ENCODE measurements around the gene LY6G6D.

Gene LY6G6D

DNA sequence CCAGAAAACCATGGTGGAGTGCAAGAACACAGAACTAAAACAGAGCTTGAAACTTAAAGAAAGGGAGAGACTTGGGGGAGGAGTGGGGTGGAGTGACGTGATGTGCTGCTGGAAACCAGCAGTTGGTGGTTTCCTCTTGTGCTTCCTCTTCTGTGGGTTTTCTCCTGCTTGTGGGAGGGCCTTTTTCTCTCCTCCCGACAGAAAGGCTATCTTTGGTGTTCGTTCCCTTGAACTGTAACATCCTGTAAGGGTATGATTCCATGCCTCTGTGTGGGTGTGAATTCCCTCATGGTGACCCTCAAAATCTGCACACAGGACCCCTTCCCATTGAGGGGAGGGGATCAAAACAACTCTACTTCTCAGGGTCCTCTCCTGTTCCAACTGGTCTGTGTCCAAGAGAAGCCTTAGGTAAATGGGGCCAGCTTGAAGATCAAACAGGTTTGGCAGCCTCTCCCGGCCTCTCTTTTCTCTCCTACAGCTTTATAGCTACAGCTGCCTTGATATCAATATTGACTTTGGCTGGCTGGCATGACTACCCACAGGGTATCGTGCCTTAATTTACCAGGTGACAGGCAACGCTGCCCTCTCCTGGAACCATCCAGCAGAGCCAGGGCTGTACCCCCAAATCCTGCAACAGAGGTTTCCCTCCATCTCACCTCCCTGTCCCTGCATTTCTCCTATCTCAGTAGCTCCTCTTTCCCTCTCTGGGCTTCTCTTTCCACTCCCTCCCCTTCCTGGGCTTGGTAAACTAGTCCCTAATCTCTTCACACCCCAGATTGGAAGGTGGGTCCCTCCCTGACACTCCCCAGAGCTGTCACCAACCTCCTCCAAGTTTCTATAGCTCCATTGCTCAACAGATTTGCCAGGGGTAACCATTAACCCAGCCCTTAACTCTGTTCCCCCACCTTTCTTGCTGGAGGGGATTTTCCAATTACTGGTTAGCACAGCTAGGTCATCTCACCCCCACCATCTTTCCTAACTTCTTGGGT, 23.1 kb downstream of the LY6G6D start:
- Histone ChIP-seq H3K27ac (ENCODE audit: low read depth, low read length, severe bottlenecking) (peak overlapping the region; percentile 98), H3K4me1 (ENCODE audit: control insufficient read depth, insufficient read depth, low read length, poor library complexity, severe bottlenecking) (peaks cover 39% of the 10 kb centered on the region), H3K4me3 (ENCODE audit: extremely low read depth, insufficient read depth, low read length, poor library complexity, severe bottlenecking) (peak overlapping the region; percentile 98), H3K36me3 (ENCODE audit: control insufficient read depth, insufficient read depth, low read length) (peaks cover 38% of the 10 kb centered on the region), H3K9me3 (ENCODE audit: control insufficient read depth, low read length) (no peaks in the 10 kb centered on the region)
- WGBS, 2 experiments (ENCODE audit: insufficient coverage in 2 of 2): 49 to 57% methylated on average over 4 of the region's 6 CpGs

DNA sequence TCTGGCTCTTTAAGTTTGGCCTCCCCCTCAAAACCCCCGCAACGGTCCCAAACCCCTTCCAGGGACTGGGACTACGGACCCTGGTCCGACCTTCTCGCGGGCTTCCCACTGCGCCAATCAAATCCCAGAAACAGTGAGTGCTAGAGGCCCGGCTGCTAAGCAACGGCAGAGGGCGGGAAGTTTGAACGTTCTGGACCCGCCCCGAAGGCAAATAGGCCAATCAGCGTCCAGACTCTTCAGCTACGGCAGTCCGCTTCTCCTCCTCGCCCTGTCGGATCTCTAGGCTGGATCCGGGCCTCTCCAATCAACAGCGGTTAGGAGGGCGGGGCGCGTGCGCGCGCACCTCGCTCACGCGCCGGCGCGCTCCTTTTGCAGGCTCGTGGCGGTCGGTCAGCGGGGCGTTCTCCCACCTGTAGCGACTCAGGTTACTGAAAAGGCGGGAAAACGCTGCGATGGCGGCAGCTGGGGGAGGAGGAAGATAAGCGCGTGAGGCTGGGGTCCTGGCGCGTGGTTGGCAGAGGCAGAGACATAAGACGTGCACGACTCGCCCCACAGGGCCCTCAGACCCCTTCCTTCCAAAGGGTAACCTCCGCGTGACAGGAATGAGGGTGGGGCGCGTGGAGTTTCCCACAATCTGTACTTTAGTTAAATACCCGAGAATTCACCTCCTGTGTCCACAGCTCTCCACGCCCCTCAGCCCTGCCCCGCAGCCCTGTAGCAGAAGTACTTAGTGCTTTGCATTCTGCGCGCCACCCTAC, 24.7 kb downstream of the LY6G6D start, which contains the start of gene MSH5:
MSH5 (plus strand) TSS at position 367 of the 758 bp plus-strand sequence. CDS start 462 bp downstream, outside the sequence.
- H3K4me3 ChIP-seq (ENCODE audit: extremely low read depth, insufficient read depth, low read length, poor library complexity, severe bottlenecking): peak within 1 kb of the TSS; percentile 72
- H3K4me1 ChIP-seq (ENCODE audit: control insufficient read depth, insufficient read depth, low read length, poor library complexity, severe bottlenecking): peaks cover 33% of the 10 kb centered on the region
- WGBS, 2 experiments (ENCODE audit: insufficient coverage in 2 of 2): 3 to 6% methylated on average over 33 to 46 of the region's 58 CpGs

DNA sequence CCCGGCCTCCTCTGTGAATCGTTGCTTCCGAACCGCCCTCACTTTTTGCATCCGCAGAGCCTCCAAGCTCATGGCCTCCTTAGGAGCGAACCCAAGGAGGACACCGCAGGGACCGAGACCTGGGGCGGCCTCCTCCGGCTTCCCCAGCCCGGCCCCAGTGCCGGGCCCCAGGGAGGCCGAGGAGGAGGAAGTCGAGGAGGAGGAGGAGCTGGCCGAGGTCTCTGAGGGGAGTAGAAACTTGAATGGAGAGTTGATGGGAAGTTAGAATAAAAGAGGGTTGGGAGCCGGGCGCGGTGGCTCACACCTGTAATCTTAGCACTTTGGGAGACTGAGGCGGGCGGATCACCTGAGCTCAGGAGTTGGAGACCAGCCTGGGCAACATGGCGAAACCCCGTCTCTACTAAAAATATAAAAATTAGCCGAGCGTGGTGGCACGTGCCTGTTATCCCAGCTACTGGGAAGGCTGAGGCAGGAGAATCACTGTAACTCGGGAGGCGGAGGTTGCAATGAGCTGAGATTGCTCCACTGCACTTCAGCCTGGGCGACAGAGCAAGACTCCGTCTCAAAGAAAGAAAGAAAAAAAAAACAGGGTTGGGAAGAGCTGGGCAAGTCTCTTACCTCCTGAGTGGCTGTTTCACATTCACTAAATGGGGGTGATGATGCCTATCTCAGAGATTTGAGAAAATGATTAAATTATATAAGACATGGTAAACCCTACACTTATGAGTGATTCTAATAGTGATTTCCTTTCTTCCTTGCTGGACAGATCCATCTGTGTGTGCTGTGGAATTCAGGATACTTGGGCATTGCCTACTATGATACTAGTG, 25.5 kb downstream of the LY6G6D start:
- WGBS, 2 experiments (ENCODE audit: insufficient coverage in 2 of 2): 45 to 50% methylated on average over 28 of the region's 29 CpGs

More for the DNA sequence above, 24.7 kb downstream of the LY6G6D start, which contains the start of gene MSH5:
- Histone ChIP-seq H3K36me3 (ENCODE audit: control insufficient read depth, insufficient read depth, low read length) (peaks cover 36% of the 10 kb centered on the region), H3K27ac (ENCODE audit: low read depth, low read length, severe bottlenecking) (peak within 1 kb of the TSS; percentile 82), H3K9me3 (ENCODE audit: control insufficient read depth, low read length) (no peaks in the 10 kb centered on the region)

DNA sequence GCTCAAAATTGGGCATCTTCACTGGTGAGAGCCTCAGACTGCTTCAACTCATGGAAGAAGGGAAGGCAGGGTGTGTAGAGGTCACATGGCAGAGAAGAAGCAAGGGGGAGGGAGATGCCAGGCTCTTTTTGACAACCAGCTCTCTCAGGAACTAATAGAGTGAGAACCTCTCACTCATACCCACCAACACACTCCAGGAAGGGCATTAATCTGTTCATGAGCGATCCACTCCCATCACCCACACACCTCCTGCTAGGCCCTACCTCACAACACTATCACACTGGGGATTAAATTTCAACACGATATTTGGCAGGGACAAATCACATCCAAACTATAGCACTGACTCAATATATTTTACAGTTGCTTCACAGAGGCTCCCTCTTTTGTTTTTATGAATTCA, 26.7 kb downstream of the LY6G6D start:
- Histone ChIP-seq H3K36me3 (ENCODE audit: control insufficient read depth, insufficient read depth, low read length) (peaks cover 36% of the 10 kb centered on the region), H3K27ac (ENCODE audit: low read depth, low read length, severe bottlenecking) (no peak overlapping the region), H3K4me1 (ENCODE audit: control insufficient read depth, insufficient read depth, low read length, poor library complexity, severe bottlenecking) (peaks cover 32% of the 10 kb centered on the region), H3K9me3 (ENCODE audit: control insufficient read depth, low read length) (no peaks in the 10 kb centered on the region), H3K4me3 (ENCODE audit: extremely low read depth, insufficient read depth, low read length, poor library complexity, severe bottlenecking) (no peak overlapping the region)
- WGBS, 2 experiments (ENCODE audit: insufficient coverage in 2 of 2): 93% methylated on average over 2 of the region's 2 CpGs; no CpG with 5 or more reads in 1 of the 2 experiments

More for the DNA sequence above, 25.5 kb downstream of the LY6G6D start:
- no peaks in the 10 kb centered on the region for H3K9me3 ChIP-seq (ENCODE audit: control insufficient read depth, low read length)
- peaks cover 36% of the 10 kb centered on the region for H3K36me3 ChIP-seq (ENCODE audit: control insufficient read depth, insufficient read depth, low read length)
- H3K27ac ChIP-seq (ENCODE audit: low read depth, low read length, severe bottlenecking): peak overlapping the region; percentile 67
- peak overlapping the region; percentile 72 for H3K4me3 ChIP-seq (ENCODE audit: extremely low read depth, insufficient read depth, low read length, poor library complexity, severe bottlenecking)
- peaks cover 33% of the 10 kb centered on the region for H3K4me1 ChIP-seq (ENCODE audit: control insufficient read depth, insufficient read depth, low read length, poor library complexity, severe bottlenecking)

DNA sequence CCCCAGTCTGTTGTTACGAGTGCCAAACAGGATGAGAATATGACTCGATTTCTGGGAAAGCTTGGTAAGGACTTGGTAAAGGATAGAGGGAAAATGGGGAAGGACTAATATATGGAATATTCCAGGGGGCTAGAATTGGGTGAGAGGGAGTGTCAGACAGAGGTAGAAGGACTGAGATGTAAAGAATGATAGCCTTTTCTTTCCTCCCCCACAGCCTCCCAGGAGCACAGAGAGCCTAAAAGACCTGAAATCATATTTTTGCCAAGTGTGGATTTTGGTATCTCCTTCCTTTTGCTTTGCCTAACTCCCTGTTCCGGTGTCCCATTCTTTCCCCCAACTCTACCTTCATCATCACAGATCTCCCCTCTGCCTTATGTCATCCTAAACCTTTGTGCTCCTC, 27.7 kb downstream of the LY6G6D start:
- Histone ChIP-seq H3K4me3 (ENCODE audit: extremely low read depth, insufficient read depth, low read length, poor library complexity, severe bottlenecking) (no peak overlapping the region), H3K9me3 (ENCODE audit: control insufficient read depth, low read length) (no peaks in the 10 kb centered on the region), H3K27ac (ENCODE audit: low read depth, low read length, severe bottlenecking) (no peak overlapping the region), H3K4me1 (ENCODE audit: control insufficient read depth, insufficient read depth, low read length, poor library complexity, severe bottlenecking) (peaks cover 29% of the 10 kb centered on the region), H3K36me3 (ENCODE audit: control insufficient read depth, insufficient read depth, low read length) (peaks cover 45% of the 10 kb centered on the region)
- 91 to 98% methylated on average over 3 of the region's 3 CpGs for WGBS, 2 experiments (ENCODE audit: insufficient coverage in 2 of 2)

DNA sequence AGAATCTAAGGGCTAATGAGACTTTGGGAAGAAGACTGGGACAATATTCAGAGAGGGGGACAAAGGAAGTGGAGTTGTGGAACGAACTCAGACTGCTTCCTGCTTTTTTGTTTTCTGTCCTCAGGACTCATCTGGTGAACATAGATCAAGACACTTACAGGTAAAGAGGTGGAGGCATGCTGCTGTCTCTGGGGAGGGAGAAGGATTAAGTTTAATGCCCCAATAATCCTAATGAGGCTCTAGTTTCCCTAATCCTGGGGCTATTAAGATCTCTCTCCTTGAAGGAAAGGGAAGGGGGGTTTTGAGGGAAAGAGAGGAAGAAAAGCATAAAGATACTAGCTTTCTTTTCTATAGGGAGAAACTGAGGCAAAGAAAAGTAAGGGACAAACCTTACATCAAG, 29.3 kb downstream of the LY6G6D start:
- peaks cover 16% of the 10 kb centered on the region for H3K4me1 ChIP-seq (ENCODE audit: control insufficient read depth, insufficient read depth, low read length, poor library complexity, severe bottlenecking)
- H3K27ac ChIP-seq (ENCODE audit: low read depth, low read length, severe bottlenecking): no peak overlapping the region
- H3K9me3 ChIP-seq (ENCODE audit: control insufficient read depth, low read length): no peaks in the 10 kb centered on the region
- 83 to 100% methylated on average over 1 of the region's 1 CpG for WGBS, 2 experiments (ENCODE audit: insufficient coverage in 2 of 2)
- peaks cover 45% of the 10 kb centered on the region for H3K36me3 ChIP-seq (ENCODE audit: control insufficient read depth, insufficient read depth, low read length)
- H3K4me3 ChIP-seq (ENCODE audit: extremely low read depth, insufficient read depth, low read length, poor library complexity, severe bottlenecking): no peak overlapping the region

DNA sequence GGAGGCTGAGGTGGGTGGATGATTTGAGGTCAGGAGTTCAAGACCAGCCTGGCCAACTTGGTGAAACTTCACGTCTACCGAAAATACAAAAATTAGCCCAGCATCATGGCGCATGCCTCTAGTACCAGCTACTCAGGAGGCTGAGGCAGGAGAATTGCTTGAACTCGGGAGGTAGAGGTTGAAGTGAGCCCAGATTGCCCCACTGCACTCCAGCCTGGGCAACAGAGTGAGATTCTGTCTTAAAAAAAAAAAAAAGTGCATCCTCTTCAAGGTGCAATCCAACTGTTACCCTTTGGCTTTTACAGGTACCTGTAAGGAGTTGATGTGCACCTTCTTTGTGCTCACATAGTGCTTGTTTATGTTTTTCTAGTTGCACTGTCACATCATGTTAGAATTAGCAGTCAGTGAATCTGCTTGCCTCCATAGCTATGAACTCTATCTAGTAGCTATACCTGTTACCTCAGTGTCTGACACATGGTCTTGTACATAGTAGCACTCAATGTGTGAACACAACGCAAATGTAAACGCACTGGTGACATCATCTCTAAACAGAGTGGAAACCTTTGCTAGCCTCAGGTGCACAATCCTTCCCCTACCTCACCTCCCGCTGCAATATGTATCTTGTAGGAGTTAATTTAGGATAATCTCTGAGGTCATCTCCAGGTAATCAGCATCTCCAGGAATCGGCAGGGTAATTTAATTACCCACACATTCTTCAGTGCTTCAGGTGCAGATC, 34.3 kb downstream of the LY6G6D start:
- peaks cover 12% of the 10 kb centered on the region for H3K4me1 ChIP-seq (ENCODE audit: control insufficient read depth, insufficient read depth, low read length, poor library complexity, severe bottlenecking)
- peaks cover 12% of the 10 kb centered on the region for H3K36me3 ChIP-seq (ENCODE audit: control insufficient read depth, insufficient read depth, low read length)
- no peaks in the 10 kb centered on the region for H3K9me3 ChIP-seq (ENCODE audit: control insufficient read depth, low read length)
- 95 to 97% methylated on average over 4 to 5 of the region's 8 CpGs for WGBS, 2 experiments (ENCODE audit: insufficient coverage in 2 of 2)
- no peak overlapping the region for H3K4me3 ChIP-seq (ENCODE audit: extremely low read depth, insufficient read depth, low read length, poor library complexity, severe bottlenecking)
- no peak overlapping the region for H3K27ac ChIP-seq (ENCODE audit: low read depth, low read length, severe bottlenecking)

DNA sequence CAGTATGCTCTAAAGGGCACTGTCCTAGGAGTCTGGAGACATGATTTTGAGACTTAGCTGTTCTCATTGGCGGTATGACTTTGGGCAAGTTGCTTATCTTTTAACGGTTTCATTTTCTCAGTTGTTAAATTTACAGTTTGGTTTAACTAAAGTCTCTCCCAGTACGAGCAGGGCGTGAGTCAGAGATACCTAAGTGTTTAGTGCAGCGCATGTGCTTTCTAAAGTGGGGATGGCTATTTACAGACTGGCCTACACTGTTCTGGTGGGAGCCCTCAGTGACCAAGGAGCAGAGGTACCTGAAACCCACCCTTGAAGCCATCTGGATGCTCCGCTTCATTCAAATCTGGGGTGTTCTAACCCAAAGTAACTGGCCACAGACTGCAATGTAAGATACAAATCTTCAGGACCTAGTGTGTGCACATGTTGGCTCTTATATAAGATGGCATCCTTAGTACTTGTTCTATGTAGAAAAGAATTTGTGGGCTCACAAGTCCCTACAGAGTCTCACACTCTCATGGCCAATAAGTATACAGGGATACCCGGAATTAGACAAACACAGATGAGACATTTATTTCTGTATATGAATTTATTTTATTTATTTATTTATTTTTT, 35.4 kb downstream of the LY6G6D start:
- 94 to 96% methylated on average over 5 to 6 of the region's 7 CpGs for WGBS, 2 experiments (ENCODE audit: insufficient coverage in 2 of 2)
- H3K9me3 ChIP-seq (ENCODE audit: control insufficient read depth, low read length): no peaks in the 10 kb centered on the region

DNA sequence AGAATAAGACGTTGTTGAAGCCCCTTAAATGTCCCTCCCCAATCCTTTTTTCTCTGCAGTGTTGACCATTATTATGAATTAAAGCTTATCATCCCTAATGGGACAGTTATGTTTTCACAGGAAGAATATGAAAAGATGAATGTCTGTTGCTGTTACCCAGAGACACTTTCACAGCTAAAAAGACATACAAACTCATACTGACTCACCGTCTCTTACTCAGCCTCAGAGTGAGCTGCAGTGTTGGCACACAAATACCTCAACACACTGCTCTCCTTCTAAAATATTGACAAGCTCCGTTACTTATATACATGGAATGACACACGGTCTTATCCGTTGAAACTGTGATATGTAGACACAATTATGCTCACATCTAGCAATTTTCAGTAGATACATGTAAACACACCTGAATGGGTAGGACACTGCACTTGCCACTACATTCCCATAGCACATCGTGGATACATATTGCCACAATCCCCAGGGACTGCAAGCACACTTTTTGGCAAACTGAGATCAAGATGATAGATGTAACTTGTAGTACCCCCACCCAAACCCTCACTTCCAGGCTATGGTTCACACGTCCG, 37.7 kb downstream of the LY6G6D start:
- WGBS, 2 experiments (ENCODE audit: insufficient coverage in 2 of 2): 87 to 93% methylated on average over 4 to 8 of the region's 8 CpGs
- Histone ChIP-seq H3K4me3 (ENCODE audit: extremely low read depth, insufficient read depth, low read length, poor library complexity, severe bottlenecking) (no peak overlapping the region), H3K27ac (ENCODE audit: low read depth, low read length, severe bottlenecking) (no peak overlapping the region)

More for the DNA sequence above, 35.4 kb downstream of the LY6G6D start:
- H3K4me3 ChIP-seq (ENCODE audit: extremely low read depth, insufficient read depth, low read length, poor library complexity, severe bottlenecking): no peak overlapping the region
- peaks cover 9% of the 10 kb centered on the region for H3K36me3 ChIP-seq (ENCODE audit: control insufficient read depth, insufficient read depth, low read length)
- peaks cover 12% of the 10 kb centered on the region for H3K4me1 ChIP-seq (ENCODE audit: control insufficient read depth, insufficient read depth, low read length, poor library complexity, severe bottlenecking)
- no peak overlapping the region for H3K27ac ChIP-seq (ENCODE audit: low read depth, low read length, severe bottlenecking)

More for the DNA sequence above, 37.7 kb downstream of the LY6G6D start:
- Histone ChIP-seq H3K9me3 (ENCODE audit: control insufficient read depth, low read length) (no peaks in the 10 kb centered on the region), H3K36me3 (ENCODE audit: control insufficient read depth, insufficient read depth, low read length) (peaks cover under 1% of the 10 kb centered on the region), H3K4me1 (ENCODE audit: control insufficient read depth, insufficient read depth, low read length, poor library complexity, severe bottlenecking) (peaks cover 4% of the 10 kb centered on the region)
